Caco-2 (cell line): ENCODE data around the gene FBXO47. TPM values are rescaled to one million over a fixed set of nuclear protein-coding genes. Genes with fewer than 3 reads are reported as not detected.

Experiments
- BruUV-seq: library from RNA; stranded (reverse); fragments of 400-500 nt; replicated peaks from 2 replicates; lab custom pipeline; 2021; lab: Mats Ljungman, UMichigan
- CTCF ChIA-PET: fragments of 300-600 bp; sonication (Branson Sonifier 250); formaldehyde crosslinking; loops from one replicate; lab custom pipeline; 2022; ENCODE audit warnings: antibody characterized with exemption; lab: Charles Lee
- POLR2A ChIA-PET: fragments of 300-600 bp; sonication (Branson Sonifier 250); formaldehyde crosslinking; loops from one replicate; lab custom pipeline; 2022; ENCODE audit warnings: antibody characterized with exemption; lab: Charles Lee
- DNase-seq, 2 experiments: peaks; one replicate each; pipeline versions ENCODE4 v3.0.0 to v3.0.0-alpha.2; 2020 to 2022
- H3K27me3 ChIP-seq: replicated peaks from 2 replicates; pipeline ENCODE4 v1.6.0; 2011; ENCODE audit warnings: low read length; ENCODE audit not compliant: control insufficient read depth, insufficient read depth
- H3K36me3 ChIP-seq: 2 replicates; pipeline ENCODE4 v1.5.1; 2011; ENCODE audit warnings: low read length; ENCODE audit not compliant: control insufficient read depth, insufficient read depth
- H3K4me1 ChIP-seq: fragments of 250-450 bp; sonication (Bioruptor Pico); 2 replicates; pipeline ENCODE4 v1.5.1; 2020; ENCODE audit warnings: mild to moderate bottlenecking
- H3K4me3 ChIP-seq: 2 replicates; pipeline ENCODE4 v1.5.1; 2011; ENCODE audit warnings: low read depth, mild to moderate bottlenecking, control low read depth, low read length
- H3K9me3 ChIP-seq: fragments of 250-450 bp; sonication (Bioruptor Pico); 2 replicates; pipeline ENCODE4 v1.5.1; 2020; ENCODE audit warnings: mild to moderate bottlenecking, moderate library complexity
- H3K27ac Mint-ChIP-seq: one replicate; pipeline ENCODE4 v1.8.0; 2022; ENCODE audit warnings: mixed read lengths; ENCODE audit not compliant: unreplicated experiment
- H3K27me3 Mint-ChIP-seq: one replicate; pipeline ENCODE4 v1.8.0; 2022; ENCODE audit warnings: mixed read lengths; ENCODE audit not compliant: insufficient read depth, unreplicated experiment
- H3K36me3 Mint-ChIP-seq: one replicate; pipeline ENCODE4 v1.8.0; 2022; ENCODE audit warnings: mild to moderate bottlenecking, mixed read lengths; ENCODE audit not compliant: insufficient read depth, unreplicated experiment
- H3K4me1 Mint-ChIP-seq: one replicate; pipeline ENCODE4 v1.8.0; 2022; ENCODE audit warnings: low read depth, mixed read lengths; ENCODE audit not compliant: unreplicated experiment
- H3K4me3 Mint-ChIP-seq: one replicate; pipeline ENCODE4 v1.8.0; 2022; ENCODE audit warnings: mild to moderate bottlenecking, moderate library complexity, mixed read lengths; ENCODE audit not compliant: unreplicated experiment
- H3K9me3 Mint-ChIP-seq: one replicate; pipeline ENCODE4 v1.8.0; 2022; ENCODE audit warnings: mixed read lengths; ENCODE audit not compliant: unreplicated experiment
- CTCF ChIP-seq, 2 experiments: fragments of 200-600 bp in 1 of 2; IDR thresholded peaks; 1 replicate in 1 of 2; 2 replicates in 1 of 2; pipeline versions ENCODE4 v1.5.1 to v1.8.0; 2011 to 2022; ENCODE audit warnings: antibody characterized with exemption in 1 of 2, control low read depth in 1 of 2, inconsistent platforms in 1 of 2, low read depth in 1 of 2, low read length in 1 of 2, mild to moderate bottlenecking in 1 of 2, moderate library complexity in 1 of 2; ENCODE audit not compliant: insufficient read depth in 1 of 2, severe bottlenecking in 1 of 2, unreplicated experiment in 1 of 2
- intact Hi-C: fragments of 100-400 bp; cut with micrococcal nuclease; formaldehyde crosslinking; loops from one replicate; pipeline ENCODE4 v1.10.0; 2022; ENCODE audit not compliant: unreplicated experiment
- total RNA-seq: library from RNA; stranded (reverse); gene quantifications from 2 replicates; pipeline ENCODE4 v1.2.3, GENCODE V29; 2022

FBXO47 gene
- total RNA-seq, 1 experiment from 2014 or later: not detected

GRCh38 chr17:38961413-38961812 lies 5.8 kb downstream of the FBXO47 start:
- H3K4me1 ChIP-seq: peaks cover 11% of the 10 kb centered on the region
- no peaks in the 10 kb centered on the region for H3K9me3 ChIP-seq
- Mint-ChIP-seq H3K27me3 (no peaks in the 10 kb centered on the region), H3K4me3 (no peak overlapping the region), H3K27ac (no peak overlapping the region), H3K9me3 (no peaks in the 10 kb centered on the region), H3K4me1 (no peaks in the 10 kb centered on the region), H3K36me3 (no peaks in the 10 kb centered on the region)
- intact Hi-C loops: no loop called here
- no TSS peak for BruUV-seq
- no peaks in the 10 kb centered on the region for H3K36me3 ChIP-seq
- no peak overlapping the region for H3K4me3 ChIP-seq
- H3K27me3 ChIP-seq: no peaks in the 10 kb centered on the region
- POLR2A ChIA-PET: no interaction called here
- TF ChIP-seq CTCF (IDR thresholded peaks at IDR 0.05; ENCODE audit: insufficient read depth in 1 of 2, low read depth in 1 of 2, low read length in 1 of 2, severe bottlenecking in 1 of 2, unreplicated experiment in 1 of 2): no peak
- DNase-seq: no peak
- CTCF ChIA-PET: interaction anchor here (0.6 kb wide), 1 partner anchor 278 kb away, joined by 3 read pairs; no protein-coding TSS in a partner anchor

- no peak for TF ChIP-seq CTCF (IDR thresholded peaks at IDR 0.05; ENCODE audit: insufficient read depth in 1 of 2, low read depth in 1 of 2, low read length in 1 of 2, severe bottlenecking in 1 of 2, unreplicated experiment in 1 of 2)
- no peaks in the 10 kb centered on the region for H3K27me3 Mint-ChIP-seq
- no peaks in the 10 kb centered on the region for H3K36me3 ChIP-seq
- ChIA-PET POLR2A (no interaction called here), CTCF (no interaction called here)
- no peaks in the 10 kb centered on the region for H3K9me3 Mint-ChIP-seq
- H3K27me3 ChIP-seq: no peaks in the 10 kb centered on the region
- peaks cover 11% of the 10 kb centered on the region for H3K4me1 ChIP-seq
- H3K4me3 ChIP-seq: no peak overlapping the region
- no peak overlapping the region for H3K4me3 Mint-ChIP-seq
- no peak for DNase-seq
- no peaks in the 10 kb centered on the region for H3K9me3 ChIP-seq
- H3K27ac Mint-ChIP-seq: no peak overlapping the region
- intact Hi-C loops: no loop called here
- BruUV-seq: no TSS peak
- H3K4me1 Mint-ChIP-seq: no peaks in the 10 kb centered on the region
- no peaks in the 10 kb centered on the region for H3K36me3 Mint-ChIP-seq
Measured at GRCh38 chr17:38960402-38960801, 6.8 kb downstream of the FBXO47 start.

- Histone ChIP-seq H3K4me3 (no peak overlapping the region), H3K4me1 (peaks cover 11% of the 10 kb centered on the region), H3K9me3 (no peaks in the 10 kb centered on the region), H3K36me3 (no peaks in the 10 kb centered on the region), H3K27me3 (no peaks in the 10 kb centered on the region)
- Mint-ChIP-seq H3K4me3 (no peak overlapping the region), H3K9me3 (no peaks in the 10 kb centered on the region), H3K27ac (no peak overlapping the region), H3K27me3 (no peaks in the 10 kb centered on the region), H3K36me3 (no peaks in the 10 kb centered on the region), H3K4me1 (no peaks in the 10 kb centered on the region)
- no peak for TF ChIP-seq CTCF (IDR thresholded peaks at IDR 0.05; ENCODE audit: insufficient read depth in 1 of 2, low read depth in 1 of 2, low read length in 1 of 2, severe bottlenecking in 1 of 2, unreplicated experiment in 1 of 2)
- intact Hi-C loops: no loop called here
- BruUV-seq: no TSS peak
- ChIA-PET POLR2A (no interaction called here), CTCF (no interaction called here)
- no peak for DNase-seq
Measured at GRCh38 chr17:38959508-38959907, 7.7 kb downstream of the FBXO47 start.
